Activated naive CD8-positive, alpha-beta T cell treated with anti-CD3 and anti-CD28 coated beads, Interleukin-2, amount 50 U/mL, for 24 hours (primary cell): ENCODE data around the gene HSF4.
A peak's percentile ranks its signal among the peaks of the same experiment; 100 is the strongest.

Source experiments
- ATAC-seq: fragments of 150-1000 bp; cut with Tn5 transposase; one replicate; pipeline ENCODE4 v1.10.0; 2021
- DNase-seq: peaks from one replicate; pipeline ENCODE4 v3.0.0; 2021
- H3K27ac Mint-ChIP-seq: one replicate; pipeline ENCODE4 v1.8.0; 2021; ENCODE audit warnings: mild to moderate bottlenecking, mixed read lengths
- H3K27me3 Mint-ChIP-seq: one replicate; pipeline ENCODE4 v1.8.0; 2021; ENCODE audit warnings: mixed read lengths
- H3K36me3 Mint-ChIP-seq: one replicate; pipeline ENCODE4 v1.8.0; 2021; ENCODE audit warnings: low read depth, mixed read lengths
- H3K4me1 Mint-ChIP-seq: one replicate; pipeline ENCODE4 v1.8.0; 2021; ENCODE audit warnings: mixed read lengths
- H3K4me3 Mint-ChIP-seq: one replicate; pipeline ENCODE4 v1.8.0; 2021; ENCODE audit warnings: mild to moderate bottlenecking, moderate library complexity, mixed read lengths
- H3K9me3 Mint-ChIP-seq: one replicate; pipeline ENCODE4 v1.8.0; 2021; ENCODE audit warnings: mixed read lengths

HSF4 gene

GRCh38 chr16:67192781-67193361, 28.3 kb downstream of the HSF4 start:
- Mint-ChIP-seq H3K36me3 (peaks cover 41% of the 10 kb centered on the region), H3K27ac (peak overlapping the region; percentile 83), H3K9me3 (no peaks in the 10 kb centered on the region), H3K27me3 (no peaks in the 10 kb centered on the region), H3K4me1 (peaks cover 38% of the 10 kb centered on the region), H3K4me3 (peak overlapping the region; percentile 90)
- ATAC-seq, result no peak
- DNase-seq, result no peak

GRCh38 chr16:67193536-67193935, 29.0 kb downstream of the HSF4 start:
- ATAC-seq, result no peak
- Mint-ChIP-seq H3K27me3 (no peaks in the 10 kb centered on the region), H3K36me3 (peaks cover 47% of the 10 kb centered on the region), H3K4me1 (peaks cover 38% of the 10 kb centered on the region), H3K27ac (peak overlapping the region; percentile 83), H3K4me3 (peak overlapping the region; percentile 90), H3K9me3 (no peaks in the 10 kb centered on the region)
- DNase-seq, result no peak

DNA sequence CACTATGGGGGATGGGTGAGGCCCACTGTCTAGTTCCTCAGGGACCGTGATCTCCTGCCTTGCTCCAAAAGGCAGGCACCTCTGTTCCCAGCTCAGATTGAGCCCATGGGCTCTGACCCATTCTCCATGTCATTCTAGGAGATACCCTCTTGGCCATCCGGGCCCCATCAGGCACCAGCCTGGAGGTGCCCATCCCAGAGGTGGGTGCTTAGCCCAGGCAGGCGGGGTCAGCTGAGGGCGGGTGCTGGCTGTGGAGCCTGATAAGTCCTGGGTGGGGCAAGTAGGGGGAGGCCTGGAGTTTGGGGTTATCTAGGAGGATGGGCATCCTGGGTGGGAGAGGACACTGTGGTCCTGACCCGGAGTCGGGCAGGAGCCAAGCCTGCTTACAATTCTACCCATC, 29.7 kb downstream of the HSF4 start:
- Mint-ChIP-seq H3K36me3 (peaks cover 47% of the 10 kb centered on the region), H3K4me3 (peak overlapping the region; percentile 90), H3K27me3 (no peaks in the 10 kb centered on the region), H3K9me3 (no peaks in the 10 kb centered on the region), H3K4me1 (peaks cover 38% of the 10 kb centered on the region), H3K27ac (no peak overlapping the region)
- ATAC-seq, result no peak
- no peak for DNase-seq

GRCh38 chr16:67195676-67196075, 31.1 kb downstream of the HSF4 start:
- peak overlapping the region; percentile 56 for H3K27ac Mint-ChIP-seq
- H3K4me3 Mint-ChIP-seq, result no peak overlapping the region
- H3K4me1 Mint-ChIP-seq, result peaks cover 38% of the 10 kb centered on the region
- no peaks in the 10 kb centered on the region for H3K27me3 Mint-ChIP-seq
- DNase-seq (no peak), ATAC-seq (no peak)
- H3K36me3 Mint-ChIP-seq, result peaks cover 47% of the 10 kb centered on the region
- no peaks in the 10 kb centered on the region for H3K9me3 Mint-ChIP-seq

DNA sequence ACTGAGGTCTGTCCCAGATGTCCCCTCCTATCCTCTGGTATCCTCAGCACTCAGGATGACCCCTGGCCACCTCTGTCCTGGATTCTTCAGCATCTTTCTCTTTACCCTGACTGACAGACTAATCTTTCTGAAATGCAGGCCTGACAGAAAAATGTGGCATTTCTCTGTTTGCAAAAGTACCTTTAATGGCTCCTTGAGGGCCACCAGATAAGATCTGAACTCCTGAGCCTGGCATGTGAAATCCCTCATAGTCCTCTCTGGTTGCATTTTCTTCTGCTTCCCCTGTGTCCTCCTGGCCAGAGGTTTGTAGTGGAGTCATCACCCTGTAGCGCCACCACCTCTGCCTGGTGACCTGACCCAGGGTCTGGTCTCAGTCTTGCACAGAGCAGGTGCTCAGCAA, 32.3 kb downstream of the HSF4 start:
- no peak overlapping the region for H3K4me3 Mint-ChIP-seq
- peaks cover 31% of the 10 kb centered on the region for H3K4me1 Mint-ChIP-seq
- DNase-seq (no peak), ATAC-seq (no peak)
- H3K27ac Mint-ChIP-seq, result no peak overlapping the region
- H3K36me3 Mint-ChIP-seq, result peaks cover 50% of the 10 kb centered on the region
- no peaks in the 10 kb centered on the region for H3K9me3 Mint-ChIP-seq
- no peaks in the 10 kb centered on the region for H3K27me3 Mint-ChIP-seq

GRCh38 chr16:67197704-67198103, 33.2 kb downstream of the HSF4 start:
- Mint-ChIP-seq H3K4me3 (no peak overlapping the region), H3K9me3 (no peaks in the 10 kb centered on the region), H3K36me3 (peaks cover 47% of the 10 kb centered on the region), H3K4me1 (peaks cover 28% of the 10 kb centered on the region), H3K27ac (no peak overlapping the region), H3K27me3 (no peaks in the 10 kb centered on the region)
- ATAC-seq (no peak), DNase-seq (no peak)

GRCh38 chr16:67198238-67198734, 33.7 kb downstream of the HSF4 start:
- ATAC-seq (peak; percentile 54), DNase-seq (no peak)
- Mint-ChIP-seq H3K36me3 (peaks cover 41% of the 10 kb centered on the region), H3K27ac (no peak overlapping the region), H3K27me3 (no peaks in the 10 kb centered on the region), H3K4me3 (no peak overlapping the region), H3K4me1 (peaks cover 22% of the 10 kb centered on the region), H3K9me3 (no peaks in the 10 kb centered on the region)

GRCh38 chr16:67199011-67199807, 34.7 kb downstream of the HSF4 start, which contains the start of gene ELMO3:
Gene ELMO3, plus strand, starts transcription at chr16:67199131. Its CDS starts 196 bp downstream, at chr16:67199327.
- Mint-ChIP-seq H3K4me3 (no peak within 1 kb of the TSS), H3K4me1 (peaks cover 13% of the 10 kb centered on the region), H3K9me3 (no peaks in the 10 kb centered on the region), H3K27me3 (no peaks in the 10 kb centered on the region), H3K36me3 (peaks cover 36% of the 10 kb centered on the region), H3K27ac (no peak within 1 kb of the TSS)
- DNase-seq, result no peak
- no peak for ATAC-seq

DNA sequence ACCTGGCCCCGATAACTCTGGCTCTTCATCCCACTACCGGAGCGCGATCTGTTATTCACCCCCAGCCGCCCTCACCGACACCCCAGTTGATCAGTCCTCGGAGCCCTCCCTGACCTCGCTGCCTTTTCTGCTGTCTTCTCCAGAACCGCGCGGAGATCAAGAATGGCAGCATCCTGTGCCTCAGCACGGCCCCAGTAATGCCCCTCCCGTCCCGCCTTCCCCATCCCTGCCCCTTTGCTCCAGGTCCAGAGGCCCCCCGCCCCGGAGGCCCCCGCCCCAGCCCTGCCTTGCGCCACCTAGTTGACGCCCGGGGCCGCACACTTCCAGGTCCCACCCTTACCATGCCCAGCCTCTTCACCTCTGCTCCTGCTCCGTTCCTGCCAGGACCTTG, 35.3 kb downstream of the HSF4 start:
- Mint-ChIP-seq H3K36me3 (peaks cover 31% of the 10 kb centered on the region), H3K9me3 (no peaks in the 10 kb centered on the region), H3K27me3 (no peaks in the 10 kb centered on the region), H3K4me3 (no peak overlapping the region), H3K27ac (no peak overlapping the region), H3K4me1 (peaks cover 12% of the 10 kb centered on the region)
- ATAC-seq, result no peak
- DNase-seq, result no peak

DNA sequence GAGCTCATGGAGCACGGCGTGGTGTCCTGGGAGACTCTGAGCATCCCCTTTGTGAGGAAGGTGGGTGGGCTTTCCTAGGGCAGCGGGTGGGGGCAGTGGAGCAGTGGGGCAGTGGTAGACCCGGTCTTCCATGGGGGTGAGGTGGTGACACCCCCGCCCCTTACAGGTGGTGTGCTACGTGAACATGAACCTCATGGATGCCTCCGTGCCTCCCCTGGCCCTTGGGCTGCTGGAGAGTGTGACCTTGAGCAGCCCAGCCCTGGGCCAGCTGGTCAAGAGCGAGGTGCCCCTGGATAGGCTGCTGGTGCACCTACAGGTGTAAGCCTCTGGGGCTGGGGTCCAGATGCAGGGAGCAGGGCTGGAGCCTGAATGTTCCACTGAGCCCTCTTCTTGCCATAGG, 35.9 kb downstream of the HSF4 start:
- Mint-ChIP-seq H3K27me3 (no peaks in the 10 kb centered on the region), H3K9me3 (no peaks in the 10 kb centered on the region), H3K27ac (no peak overlapping the region), H3K36me3 (peaks cover 26% of the 10 kb centered on the region), H3K4me3 (no peak overlapping the region), H3K4me1 (peaks cover 9% of the 10 kb centered on the region)
- ATAC-seq (no peak), DNase-seq (no peak)

GRCh38 chr16:67201411-67202345, 37.1 kb downstream of the HSF4 start:
- Mint-ChIP-seq H3K4me3 (no peak overlapping the region), H3K9me3 (no peaks in the 10 kb centered on the region)
- DNase-seq, result no peak

GRCh38 chr16:67202426-67202825, 37.9 kb downstream of the HSF4 start:
- Mint-ChIP-seq H3K9me3 (no peaks in the 10 kb centered on the region), H3K36me3 (peaks cover 15% of the 10 kb centered on the region), H3K27me3 (no peaks in the 10 kb centered on the region), H3K4me3 (no peak overlapping the region), H3K27ac (no peak overlapping the region), H3K4me1 (no peaks in the 10 kb centered on the region)
- ATAC-seq (no peak), DNase-seq (no peak)

More at GRCh38 chr16:67201411-67202345, 37.1 kb downstream of the HSF4 start:
- peaks cover 19% of the 10 kb centered on the region for H3K36me3 Mint-ChIP-seq
- peaks cover 2% of the 10 kb centered on the region for H3K4me1 Mint-ChIP-seq
- no peak for ATAC-seq
- H3K27ac Mint-ChIP-seq, result no peak overlapping the region
- no peaks in the 10 kb centered on the region for H3K27me3 Mint-ChIP-seq

DNA sequence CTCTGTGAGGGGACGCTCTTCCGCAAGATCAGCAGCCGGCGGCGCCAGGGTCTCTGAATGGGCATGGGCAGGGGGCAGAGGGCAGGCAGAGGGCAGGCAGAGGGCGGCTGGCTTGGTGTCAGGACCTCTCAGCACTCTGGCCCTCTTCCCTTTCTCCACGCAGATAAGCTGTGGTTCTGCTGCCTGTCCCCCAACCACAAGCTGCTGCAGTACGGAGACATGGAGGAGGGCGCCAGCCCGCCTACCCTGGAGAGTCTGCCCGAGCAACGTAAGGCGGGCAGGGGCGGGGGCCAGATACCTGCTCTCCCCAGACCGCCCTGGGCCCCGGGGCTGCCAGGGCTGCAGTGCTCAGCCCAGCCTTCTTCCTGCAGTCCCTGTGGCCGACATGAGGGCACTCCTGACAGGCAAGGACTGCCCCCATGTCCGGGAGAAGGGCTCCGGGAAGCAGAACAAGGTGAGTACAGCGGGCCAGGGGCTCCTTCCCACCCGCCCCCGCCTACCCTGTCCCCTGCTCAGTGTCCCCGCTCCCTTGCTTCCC, 38.5 kb downstream of the HSF4 start:
- ATAC-seq (no peak), DNase-seq (no peak)
- Mint-ChIP-seq H3K36me3 (peaks cover 14% of the 10 kb centered on the region), H3K4me3 (no peak overlapping the region), H3K9me3 (no peaks in the 10 kb centered on the region), H3K27ac (no peak overlapping the region), H3K27me3 (no peaks in the 10 kb centered on the region), H3K4me1 (no peaks in the 10 kb centered on the region)

DNA sequence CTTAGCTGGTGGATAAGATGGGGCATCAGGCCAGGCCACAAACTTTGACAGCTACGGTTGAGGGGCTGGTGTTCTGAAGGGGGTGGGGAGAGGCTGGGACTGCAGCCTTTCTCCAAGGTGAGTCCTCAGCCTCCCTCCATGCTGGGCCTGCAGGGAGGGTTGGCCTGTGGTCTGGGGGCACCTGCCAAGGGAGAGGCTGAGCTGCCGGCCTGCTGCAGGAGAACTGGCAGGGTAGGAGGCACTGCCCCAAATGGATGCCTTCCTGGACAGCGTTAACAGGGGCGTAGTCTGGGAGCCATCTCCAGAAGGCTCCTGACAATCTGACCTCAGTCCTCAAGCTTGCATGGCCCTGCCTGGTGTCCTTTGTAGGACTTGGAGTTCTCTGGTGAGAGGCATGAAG, 39.5 kb downstream of the HSF4 start:
- Mint-ChIP-seq H3K4me1 (no peaks in the 10 kb centered on the region), H3K9me3 (no peaks in the 10 kb centered on the region), H3K36me3 (peaks cover 8% of the 10 kb centered on the region), H3K27me3 (no peaks in the 10 kb centered on the region), H3K4me3 (no peak overlapping the region), H3K27ac (no peak overlapping the region)
- ATAC-seq, result no peak
- no peak for DNase-seq
